Measurements from ENCODE around the gene PFDN1.

GRCh38 chr5:140258016-140258415 is 44.9 kb downstream of the PFDN1 start:
- TF ChIP-seq EZH2 (IDR thresholded peaks at IDR 0.05; ENCODE audit: low read depth, unreplicated experiment) (no peak), CTCF (conservative IDR thresholded peaks at IDR 0.05; ENCODE audit: low read depth in 2 of 2) (no peak), REST (IDR thresholded peaks at IDR 0.05; ENCODE audit: unreplicated experiment) (no peak), POLR2AphosphoS5 (IDR thresholded peaks at IDR 0.05; ENCODE audit: low read depth) (no peak)

All from GM23338 (cell line).